SH-SY5Y (cell line): ENCODE data around the gene DLG1.

Source experiments
- GATA2 ChIP-seq: IDR thresholded peaks from 2 replicates; pipeline ENCODE4 v1.6.1; 2011; ENCODE audit warnings: mild to moderate bottlenecking, low read depth, low read length
- GATA3 ChIP-seq: IDR thresholded peaks from 2 replicates; pipeline ENCODE4 v1.6.1; 2011; ENCODE audit warnings: low read depth, mild to moderate bottlenecking, low read length, moderate library complexity

- TF ChIP-seq GATA3, result no peak
- TF ChIP-seq GATA2, result no peak
These were observed 124.8 kb downstream of the DLG1 start for GRCh38 chr3:197173620-197174019.
